ENCODE data around the gene SIVA1.

Gene SIVA1

DNA sequence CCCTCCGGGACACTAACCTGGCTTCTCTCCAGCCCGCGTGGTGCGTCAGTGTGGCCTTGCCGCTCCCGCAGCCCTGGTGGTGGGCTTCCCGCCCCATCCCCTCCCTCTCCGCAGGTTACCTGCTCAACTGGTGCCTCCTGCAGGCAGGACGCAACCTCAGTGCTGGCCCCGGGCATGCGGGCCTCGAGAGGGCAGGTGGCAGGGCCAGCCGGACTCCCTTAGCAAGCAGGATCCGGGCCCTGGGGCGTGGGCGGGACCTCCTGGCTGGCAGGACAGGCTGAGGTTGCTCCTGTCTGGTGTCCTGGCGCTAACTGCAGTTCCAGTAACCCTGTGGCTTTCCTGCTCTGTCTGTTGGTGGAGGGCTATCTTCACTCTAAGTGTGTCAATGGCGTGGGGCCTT lies 37.5 kb upstream of the SIVA1 start:
- no peak overlapping the region for H2AK5ac ChIP-seq (ENCODE audit: low read length)
- no peak overlapping the region for H4K91ac ChIP-seq (ENCODE audit: low read depth, low read length)
- no peak overlapping the region for H2BK120ac ChIP-seq (ENCODE audit: insufficient read depth, low read length, poor library complexity)
- peaks cover 2% of the 10 kb centered on the region for H3K9me3 ChIP-seq (ENCODE audit: insufficient read depth, low read depth, low read length)
- no peak overlapping the region for H3K4me3 ChIP-seq (ENCODE audit: low read depth, low read length)
- no peaks in the 10 kb centered on the region for H3K27me3 ChIP-seq (ENCODE audit: insufficient read depth, low read length)
- no peak overlapping the region for H2BK12ac ChIP-seq (ENCODE audit: low read length)
- no peak overlapping the region for H3K18ac ChIP-seq (ENCODE audit: low read length)
- no peaks in the 10 kb centered on the region for H3K4me1 ChIP-seq (ENCODE audit: control insufficient read depth in 1 of 2, insufficient read depth in 2 of 2, low read length in 2 of 2)
- no peak overlapping the region for H3K9ac ChIP-seq (ENCODE audit: low read length)
- no peak overlapping the region for H4K12ac ChIP-seq (ENCODE audit: low read depth, low read length)
- H3K79me1 ChIP-seq (ENCODE audit: low read length) = no peaks in the 10 kb centered on the region
- H3K14ac ChIP-seq (ENCODE audit: low read length) = no peak overlapping the region
- H2BK5ac ChIP-seq (ENCODE audit: low read depth, low read length, poor library complexity) = no peak overlapping the region
- peak; percentile 98 for DNase-seq
- no peak overlapping the region for H4K8ac ChIP-seq (ENCODE audit: low read depth, low read length)
- no peaks in the 10 kb centered on the region for H3K79me2 ChIP-seq (ENCODE audit: control insufficient read depth, insufficient read depth, low read length, poor library complexity)
- no peak overlapping the region for H2AFZ ChIP-seq (ENCODE audit: insufficient read depth, low read length, poor library complexity)
- no peak overlapping the region for H3K23ac ChIP-seq (ENCODE audit: low read length)
- WGBS (ENCODE audit: extremely low coverage, insufficient coverage, insufficient read length) = no CpG with 5 or more reads among the region's 18 CpGs
- H3K27ac ChIP-seq (ENCODE audit: low read depth, low read length) = no peak overlapping the region
- H3K4me2 ChIP-seq (ENCODE audit: low read length) = no peak overlapping the region
- H3K36me3 ChIP-seq (ENCODE audit: control insufficient read depth in 1 of 2, insufficient read depth in 2 of 2, low read length in 2 of 2) = peaks cover 90 to 93% of the 10 kb centered on the region in 2 experiments
- H3K4ac ChIP-seq (ENCODE audit: low read depth, low read length) = no peak overlapping the region

DNA sequence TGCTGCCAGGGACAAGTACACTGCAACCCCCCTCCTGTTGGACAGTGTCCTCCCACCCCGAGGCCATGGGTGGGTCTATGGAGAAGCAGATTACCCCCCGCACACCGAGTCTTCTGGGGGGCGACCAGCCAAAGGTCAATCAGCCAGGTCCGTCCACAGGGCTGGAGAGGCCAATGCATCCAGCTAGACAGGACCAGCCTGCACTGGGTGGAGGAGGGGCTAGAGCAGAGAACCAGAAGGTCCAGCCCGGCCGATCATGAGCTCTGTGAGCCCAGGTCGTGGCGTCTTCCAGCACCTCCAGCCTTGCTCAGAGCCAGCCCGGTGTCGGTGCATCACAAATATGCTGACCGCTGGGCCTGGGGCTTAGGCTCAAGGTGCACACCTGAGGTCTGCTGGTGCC lies 37.1 kb upstream of the SIVA1 start:
- H2BK5ac ChIP-seq (ENCODE audit: low read depth, low read length, poor library complexity) = no peak overlapping the region
- H3K27me3 ChIP-seq (ENCODE audit: insufficient read depth, low read length) = no peaks in the 10 kb centered on the region
- H3K27ac ChIP-seq (ENCODE audit: low read depth, low read length) = no peak overlapping the region

DNA sequence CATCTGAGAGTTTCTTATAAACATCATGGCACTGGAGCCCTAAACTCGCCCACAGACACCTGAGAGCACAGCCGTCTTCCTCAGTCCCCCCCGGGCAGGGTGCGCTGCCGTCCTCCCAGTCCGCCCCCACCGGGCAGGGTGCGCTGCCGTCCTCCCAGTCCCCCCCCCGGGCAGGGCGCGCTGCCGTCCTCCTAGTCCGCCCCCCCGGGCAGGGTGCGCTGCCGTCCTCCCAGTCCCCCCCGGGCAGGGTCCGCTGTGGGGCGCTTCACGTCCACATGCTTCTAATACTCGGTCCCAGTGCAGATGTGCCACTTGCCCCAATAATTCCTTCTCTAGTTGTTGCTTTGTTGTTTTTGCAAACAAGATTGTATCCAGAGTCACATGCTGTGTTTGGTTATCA lies 35.8 kb upstream of the SIVA1 start:
- no CpG with 5 or more reads among the region's 22 CpGs for WGBS (ENCODE audit: extremely low coverage, insufficient coverage, insufficient read length)
- Histone ChIP-seq H4K12ac (ENCODE audit: low read depth, low read length) (no peak overlapping the region), H2AFZ (ENCODE audit: insufficient read depth, low read length, poor library complexity) (no peak overlapping the region), H3K79me1 (ENCODE audit: low read length) (no peaks in the 10 kb centered on the region), H2BK5ac (ENCODE audit: low read depth, low read length, poor library complexity) (no peak overlapping the region), H3K14ac (ENCODE audit: low read length) (no peak overlapping the region), H3K4me3 (ENCODE audit: low read depth, low read length) (no peak overlapping the region), H4K91ac (ENCODE audit: low read depth, low read length) (no peak overlapping the region), H3K9ac (ENCODE audit: low read length) (no peak overlapping the region), H3K4me1 (ENCODE audit: control insufficient read depth in 1 of 2, insufficient read depth in 2 of 2, low read length in 2 of 2) (no peaks in the 10 kb centered on the region), H3K36me3 (ENCODE audit: control insufficient read depth in 1 of 2, insufficient read depth in 2 of 2, low read length in 2 of 2) (peaks cover 84 to 86% of the 10 kb centered on the region in 2 experiments), H2BK12ac (ENCODE audit: low read length) (no peak overlapping the region), H2BK120ac (ENCODE audit: insufficient read depth, low read length, poor library complexity) (no peak overlapping the region), H2AK5ac (ENCODE audit: low read length) (no peak overlapping the region), H3K4ac (ENCODE audit: low read depth, low read length) (no peak overlapping the region), H3K27me3 (ENCODE audit: insufficient read depth, low read length) (no peaks in the 10 kb centered on the region), H3K79me2 (ENCODE audit: control insufficient read depth, insufficient read depth, low read length, poor library complexity) (no peaks in the 10 kb centered on the region), H3K4me2 (ENCODE audit: low read length) (no peak overlapping the region), H3K27ac (ENCODE audit: low read depth, low read length) (no peak overlapping the region), H4K8ac (ENCODE audit: low read depth, low read length) (no peak overlapping the region), H3K18ac (ENCODE audit: low read length) (no peak overlapping the region), H3K23ac (ENCODE audit: low read length) (no peak overlapping the region), H3K9me3 (ENCODE audit: insufficient read depth, low read depth, low read length) (peaks cover 2% of the 10 kb centered on the region)
- DNase-seq = no peak

More for the DNA sequence above, 37.1 kb upstream of the SIVA1 start:
- Histone ChIP-seq H4K8ac (ENCODE audit: low read depth, low read length) (no peak overlapping the region), H4K12ac (ENCODE audit: low read depth, low read length) (no peak overlapping the region), H3K9ac (ENCODE audit: low read length) (no peak overlapping the region), H2BK120ac (ENCODE audit: insufficient read depth, low read length, poor library complexity) (no peak overlapping the region), H3K36me3 (ENCODE audit: control insufficient read depth in 1 of 2, insufficient read depth in 2 of 2, low read length in 2 of 2) (peaks cover 87 to 91% of the 10 kb centered on the region in 2 experiments), H3K14ac (ENCODE audit: low read length) (no peak overlapping the region), H3K9me3 (ENCODE audit: insufficient read depth, low read depth, low read length) (peaks cover 2% of the 10 kb centered on the region), H3K4ac (ENCODE audit: low read depth, low read length) (no peak overlapping the region), H4K91ac (ENCODE audit: low read depth, low read length) (no peak overlapping the region), H2AFZ (ENCODE audit: insufficient read depth, low read length, poor library complexity) (no peak overlapping the region), H3K4me2 (ENCODE audit: low read length) (no peak overlapping the region), H3K4me3 (ENCODE audit: low read depth, low read length) (no peak overlapping the region), H3K18ac (ENCODE audit: low read length) (no peak overlapping the region), H3K23ac (ENCODE audit: low read length) (no peak overlapping the region), H2BK12ac (ENCODE audit: low read length) (no peak overlapping the region), H3K79me1 (ENCODE audit: low read length) (no peaks in the 10 kb centered on the region), H3K4me1 (ENCODE audit: control insufficient read depth in 1 of 2, insufficient read depth in 2 of 2, low read length in 2 of 2) (no peaks in the 10 kb centered on the region), H2AK5ac (ENCODE audit: low read length) (no peak overlapping the region), H3K79me2 (ENCODE audit: control insufficient read depth, insufficient read depth, low read length, poor library complexity) (no peaks in the 10 kb centered on the region)
- no peak for DNase-seq
- no CpG with 5 or more reads among the region's 12 CpGs for WGBS (ENCODE audit: extremely low coverage, insufficient coverage, insufficient read length)

DNA sequence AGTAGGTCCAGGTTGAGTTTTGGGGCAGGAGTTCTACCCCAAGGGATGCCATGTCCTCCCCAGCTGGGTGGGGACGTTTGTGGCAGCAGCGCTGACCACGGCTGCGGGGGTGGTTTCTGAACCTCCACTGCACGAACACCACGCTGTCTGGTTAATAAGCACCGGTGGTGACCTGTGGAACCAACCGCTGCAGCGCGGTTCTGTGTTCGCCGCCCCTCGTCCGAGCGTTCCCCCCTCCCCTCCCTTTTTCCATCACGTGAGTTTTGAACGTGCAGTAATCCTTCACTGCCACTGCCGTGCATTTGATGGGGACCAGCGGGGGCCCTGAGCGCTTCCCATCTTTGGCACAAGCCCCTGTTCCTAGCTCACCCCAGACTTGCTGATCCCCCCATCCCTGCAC lies 35.3 kb upstream of the SIVA1 start:
- no peak overlapping the region for H4K12ac ChIP-seq (ENCODE audit: low read depth, low read length)
- H3K4me3 ChIP-seq (ENCODE audit: low read depth, low read length) = no peak overlapping the region
- no peak overlapping the region for H2BK5ac ChIP-seq (ENCODE audit: low read depth, low read length, poor library complexity)
- H3K27ac ChIP-seq (ENCODE audit: low read depth, low read length) = no peak overlapping the region
- H3K4ac ChIP-seq (ENCODE audit: low read depth, low read length) = no peak overlapping the region
- H2BK12ac ChIP-seq (ENCODE audit: low read length) = no peak overlapping the region
- H2BK120ac ChIP-seq (ENCODE audit: insufficient read depth, low read length, poor library complexity) = no peak overlapping the region
- no peak for DNase-seq
- no peak overlapping the region for H3K4me2 ChIP-seq (ENCODE audit: low read length)
- no CpG with 5 or more reads among the region's 20 CpGs for WGBS (ENCODE audit: extremely low coverage, insufficient coverage, insufficient read length)
- no peak overlapping the region for H3K14ac ChIP-seq (ENCODE audit: low read length)
- H3K9me3 ChIP-seq (ENCODE audit: insufficient read depth, low read depth, low read length) = peaks cover 2% of the 10 kb centered on the region
- no peak overlapping the region for H3K23ac ChIP-seq (ENCODE audit: low read length)
- no peaks in the 10 kb centered on the region for H3K79me2 ChIP-seq (ENCODE audit: control insufficient read depth, insufficient read depth, low read length, poor library complexity)
- no peak overlapping the region for H2AFZ ChIP-seq (ENCODE audit: insufficient read depth, low read length, poor library complexity)
- H3K27me3 ChIP-seq (ENCODE audit: insufficient read depth, low read length) = no peaks in the 10 kb centered on the region
- H3K4me1 ChIP-seq (ENCODE audit: control insufficient read depth in 1 of 2, insufficient read depth in 2 of 2, low read length in 2 of 2) = no peaks in the 10 kb centered on the region
- H2AK5ac ChIP-seq (ENCODE audit: low read length) = no peak overlapping the region
- H4K91ac ChIP-seq (ENCODE audit: low read depth, low read length) = no peak overlapping the region
- H4K8ac ChIP-seq (ENCODE audit: low read depth, low read length) = no peak overlapping the region
- no peaks in the 10 kb centered on the region for H3K79me1 ChIP-seq (ENCODE audit: low read length)
- peaks cover 79 to 81% of the 10 kb centered on the region in 2 experiments for H3K36me3 ChIP-seq (ENCODE audit: control insufficient read depth in 1 of 2, insufficient read depth in 2 of 2, low read length in 2 of 2)
- no peak overlapping the region for H3K9ac ChIP-seq (ENCODE audit: low read length)
- no peak overlapping the region for H3K18ac ChIP-seq (ENCODE audit: low read length)
